ENCODE data around the gene TCP10L. TPM values are rescaled to one million over a fixed set of nuclear protein-coding genes. Genes with fewer than 3 reads are reported as not detected.

The TCP10L gene
- total and polyA plus RNA-seq, 10 of the 15 experiments (the other 5 are each of a cell fraction or from before 2014, with no cell fraction given): 0.11 to 0.45 (median 0.19) TPM; not detected in 3

DNA sequence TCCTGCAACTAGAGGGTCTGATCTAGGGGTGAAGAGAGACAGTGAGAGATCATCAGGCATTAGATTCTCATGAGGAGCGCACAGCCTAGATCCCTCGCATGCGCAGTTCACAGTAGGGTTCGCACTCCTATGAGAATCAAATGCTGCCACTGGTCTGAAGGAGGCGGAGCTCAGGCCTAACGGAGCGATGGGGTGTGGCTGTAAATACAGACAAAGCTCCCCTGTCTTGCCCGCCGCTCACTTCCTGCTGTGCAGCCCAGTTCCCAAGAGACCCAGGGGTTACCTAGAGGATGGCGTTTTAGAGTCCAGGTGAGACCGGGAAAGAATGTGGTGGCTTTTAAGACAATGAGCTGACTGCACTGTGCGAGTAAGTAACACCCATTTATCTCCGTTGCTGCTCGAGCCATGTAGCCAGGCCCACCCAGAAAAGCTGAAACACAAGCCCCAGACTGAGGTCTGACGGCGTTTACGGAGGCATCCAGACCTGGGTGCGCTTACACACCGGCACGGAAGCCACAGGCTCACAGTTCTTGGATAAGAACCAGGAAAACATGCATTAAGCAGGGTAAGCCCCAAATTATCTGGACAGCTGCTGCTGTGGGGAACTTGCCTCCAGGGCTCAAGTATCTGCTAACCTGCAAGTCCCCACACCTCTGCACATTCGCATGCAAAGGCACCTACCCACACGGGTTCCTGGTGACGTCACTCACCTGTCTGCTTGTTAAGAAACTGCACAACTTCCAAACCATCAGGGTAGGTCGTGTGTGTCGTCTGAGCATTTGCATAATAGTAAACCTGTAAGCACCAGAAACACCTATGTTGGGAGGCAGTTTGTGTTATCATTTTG, 12.5 kb downstream of the TCP10L start:
- Histone ChIP-seq H3K4me1 (ENCODE audit: control insufficient read depth, insufficient read depth, low read length) (no peaks in the 10 kb centered on the region; the same call in 1 of the 2 replicates), H3K4me2 (ENCODE audit: control insufficient read depth, insufficient read depth) (no peak overlapping the region), H3K79me2 (ENCODE audit: control insufficient read depth, insufficient read depth, low read length) (no peaks in the 10 kb centered on the region), H3K27ac (ENCODE audit: control insufficient read depth, insufficient read depth) (no peak overlapping the region), H3K9ac (ENCODE audit: control insufficient read depth, insufficient read depth, low read length) (no peak overlapping the region), H3K9me3 (replicated peaks; ENCODE audit: control insufficient read depth, insufficient read depth, low read length) (no peaks in the 10 kb centered on the region), H4K20me1 (ENCODE audit: control insufficient read depth, insufficient read depth) (no peaks in the 10 kb centered on the region), H3K4me3 (no peak overlapping the region), H3K27me3 (replicated peaks in 1 of 2; ENCODE audit: control insufficient read depth in 2 of 2, insufficient read depth in 2 of 2, low read length in 1 of 2) (peaks cover 2 to 3% of the 10 kb centered on the region in 2 experiments; a peak in 2 of 4 replicates), H3K36me3 (ENCODE audit: control insufficient read depth in 2 of 2, insufficient read depth in 2 of 2, low read length in 1 of 2) (no peaks in the 10 kb centered on the region), H2AFZ (ENCODE audit: control insufficient read depth, low read depth, low read length) (no peak overlapping the region)
- CTCF ChIA-PET: no interaction called here
- SMC1A ChIA-PET (ENCODE audit: uncharacterized antibody, unreplicated experiment): no interaction called here
- POLR2A ChIA-PET: no interaction called here
- intact Hi-C loops (cut with micrococcal nuclease; ENCODE audit: unreplicated experiment) (no loop called here), in situ Hi-C loops (cut with MboI) (no loop called here)
- FAIRE-seq (no peak), DNase-seq (ENCODE audit: low read depth, low spot score) (no peak), ATAC-seq (no peak)
- no peak for TF ChIP-seq RAD51 (IDR thresholded peaks at IDR 0.05)
- no peak for TF ChIP-seq POU2F2 (IDR thresholded peaks at IDR 0.05; ENCODE audit: borderline replicate concordance, low read depth, low read length)
- TF ChIP-seq RUNX3 (IDR thresholded peaks at IDR 0.05; ENCODE audit: low read length): no peak
- TF ChIP-seq DPF2 (IDR thresholded peaks at IDR 0.05): no peak
- TF ChIP-seq ZNF384 (IDR thresholded peaks at IDR 0.05; ENCODE audit: borderline replicate concordance, low read depth, low read length): no peak
- TF ChIP-seq JUNB (IDR thresholded peaks at IDR 0.05): no peak
- TF ChIP-seq NFIC (IDR thresholded peaks at IDR 0.05; ENCODE audit: low read depth, low read length): no peak
- TF ChIP-seq BRCA1 (IDR thresholded peaks at IDR 0.05; ENCODE audit: low read depth, low read length): no peak
- no peak for TF ChIP-seq FOS (IDR thresholded peaks at IDR 0.05; ENCODE audit: borderline replicate concordance, extremely low read depth, insufficient read length)
- no peak for TF ChIP-seq CHD2 (IDR thresholded peaks at IDR 0.05; ENCODE audit: borderline replicate concordance, low read depth, low read length)
- no peak for TF ChIP-seq ZNF622 (IDR thresholded peaks at IDR 0.05)
- TF ChIP-seq SIX5 (IDR thresholded peaks at IDR 0.05; ENCODE audit: low read depth, low read length, severe bottlenecking): no peak
- TF ChIP-seq ZBED1 (IDR thresholded peaks at IDR 0.05; ENCODE audit: borderline replicate concordance): no peak
- TF ChIP-seq RFX5 (IDR thresholded peaks at IDR 0.05; ENCODE audit: low read depth, low read length): no peak
- no peak for TF ChIP-seq MXI1 (IDR thresholded peaks at IDR 0.05; ENCODE audit: low read depth, low read length)
- no peak for TF ChIP-seq CBX5 (IDR thresholded peaks at IDR 0.05; ENCODE audit: low read depth)
- TF ChIP-seq NR2C1 (IDR thresholded peaks at IDR 0.05): no peak
- TF ChIP-seq, protein P1, sequence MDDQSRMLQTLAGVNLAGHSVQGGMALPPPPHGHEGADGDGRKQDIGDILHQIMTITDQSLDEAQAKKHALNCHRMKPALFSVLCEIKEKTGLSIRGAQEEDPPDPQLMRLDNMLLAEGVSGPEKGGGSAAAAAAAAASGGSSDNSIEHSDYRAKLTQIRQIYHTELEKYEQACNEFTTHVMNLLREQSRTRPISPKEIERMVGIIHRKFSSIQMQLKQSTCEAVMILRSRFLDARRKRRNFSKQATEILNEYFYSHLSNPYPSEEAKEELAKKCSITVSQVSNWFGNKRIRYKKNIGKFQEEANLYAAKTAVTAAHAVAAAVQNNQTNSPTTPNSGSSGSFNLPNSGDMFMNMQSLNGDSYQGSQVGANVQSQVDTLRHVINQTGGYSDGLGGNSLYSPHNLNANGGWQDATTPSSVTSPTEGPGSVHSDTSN (IDR thresholded peaks at IDR 0.05; ENCODE audit: insufficient replicate concordance, low read depth, low read length): no peak
- TF ChIP-seq SREBF1 (IDR thresholded peaks at IDR 0.05; ENCODE audit: low read length): no peak
- TF ChIP-seq, protein P2, sequence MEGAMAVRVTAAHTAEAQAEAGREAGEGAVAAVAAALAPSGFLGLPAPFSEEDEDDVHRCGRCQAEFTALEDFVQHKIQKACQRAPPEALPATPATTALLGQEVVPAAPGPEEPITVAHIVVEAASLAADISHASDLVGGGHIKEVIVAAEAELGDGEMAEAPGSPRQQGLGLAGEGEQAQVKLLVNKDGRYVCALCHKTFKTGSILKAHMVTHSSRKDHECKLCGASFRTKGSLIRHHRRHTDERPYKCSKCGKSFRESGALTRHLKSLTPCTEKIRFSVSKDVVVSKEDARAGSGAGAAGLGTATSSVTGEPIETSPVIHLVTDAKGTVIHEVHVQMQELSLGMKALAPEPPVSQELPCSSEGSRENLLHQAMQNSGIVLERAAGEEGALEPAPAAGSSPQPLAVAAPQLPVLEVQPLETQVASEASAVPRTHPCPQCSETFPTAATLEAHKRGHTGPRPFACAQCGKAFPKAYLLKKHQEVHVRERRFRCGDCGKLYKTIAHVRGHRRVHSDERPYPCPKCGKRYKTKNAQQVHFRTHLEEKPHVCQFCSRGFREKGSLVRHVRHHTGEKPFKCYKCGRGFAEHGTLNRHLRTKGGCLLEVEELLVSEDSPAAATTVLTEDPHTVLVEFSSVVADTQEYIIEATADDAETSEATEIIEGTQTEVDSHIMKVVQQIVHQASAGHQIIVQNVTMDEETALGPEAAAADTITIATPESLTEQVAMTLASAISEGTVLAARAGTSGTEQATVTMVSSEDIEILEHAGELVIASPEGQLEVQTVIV (IDR thresholded peaks at IDR 0.05; ENCODE audit: borderline replicate concordance, partially characterized antibody): no peak
- RAD21 ChIA-PET (ENCODE audit: unreplicated experiment): no interaction called here
- WGBS (ENCODE audit: insufficient coverage, insufficient replicate concordance, low lambda C conversion rate, missing lambda C conversion rate): 52% methylated on average over 25 of the region's 25 CpGs
- no TSS peak for BruUV-seq (replicated peaks)
